22Rv1 (cell line): ENCODE results near the gene WDFY4.

ENCODE experiments used
- H3K27ac ChIP-seq: fragments of 450-650 bp; 2 replicates; pipeline ENCODE4 v1.5.1; 2017
- ZFX ChIP-seq: fragments of 450-650 bp; IDR thresholded peaks from 2 replicates; pipeline ENCODE4 v1.6.1; 2017; ENCODE audit warnings: antibody characterized with exemption, borderline replicate concordance
- TF ChIP-seq, protein P1 (sequence below): fragments of 450-650 bp; IDR thresholded peaks from 2 replicates; pipeline ENCODE4 v1.5.1; 2017; ENCODE audit warnings: mild to moderate bottlenecking

WDFY4 gene

DNA sequence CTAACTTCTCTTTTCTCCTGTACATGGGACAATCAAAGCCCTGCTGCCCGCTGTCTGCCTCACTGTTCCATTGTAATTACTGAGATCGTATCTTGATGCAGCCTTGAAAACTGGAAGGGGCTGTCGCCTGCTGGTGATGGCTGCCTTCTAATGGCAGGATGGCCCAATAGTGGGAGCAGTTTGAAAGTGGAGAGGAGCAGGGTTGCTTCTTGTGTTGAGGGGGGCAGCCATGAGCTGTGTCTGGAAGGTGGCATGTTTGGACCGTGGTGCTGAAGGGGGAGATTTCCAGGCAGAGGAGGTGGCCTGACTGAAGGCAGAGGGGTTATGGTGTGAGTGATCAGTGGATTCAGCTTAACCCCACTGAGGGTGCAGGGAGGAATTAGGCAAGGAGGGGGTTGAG, 8.1 kb downstream of the WDFY4 start:
- H3K27ac ChIP-seq: no peak overlapping the region
- TF ChIP-seq, protein P1, sequence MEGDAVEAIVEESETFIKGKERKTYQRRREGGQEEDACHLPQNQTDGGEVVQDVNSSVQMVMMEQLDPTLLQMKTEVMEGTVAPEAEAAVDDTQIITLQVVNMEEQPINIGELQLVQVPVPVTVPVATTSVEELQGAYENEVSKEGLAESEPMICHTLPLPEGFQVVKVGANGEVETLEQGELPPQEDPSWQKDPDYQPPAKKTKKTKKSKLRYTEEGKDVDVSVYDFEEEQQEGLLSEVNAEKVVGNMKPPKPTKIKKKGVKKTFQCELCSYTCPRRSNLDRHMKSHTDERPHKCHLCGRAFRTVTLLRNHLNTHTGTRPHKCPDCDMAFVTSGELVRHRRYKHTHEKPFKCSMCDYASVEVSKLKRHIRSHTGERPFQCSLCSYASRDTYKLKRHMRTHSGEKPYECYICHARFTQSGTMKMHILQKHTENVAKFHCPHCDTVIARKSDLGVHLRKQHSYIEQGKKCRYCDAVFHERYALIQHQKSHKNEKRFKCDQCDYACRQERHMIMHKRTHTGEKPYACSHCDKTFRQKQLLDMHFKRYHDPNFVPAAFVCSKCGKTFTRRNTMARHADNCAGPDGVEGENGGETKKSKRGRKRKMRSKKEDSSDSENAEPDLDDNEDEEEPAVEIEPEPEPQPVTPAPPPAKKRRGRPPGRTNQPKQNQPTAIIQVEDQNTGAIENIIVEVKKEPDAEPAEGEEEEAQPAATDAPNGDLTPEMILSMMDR: no peak
- TF ChIP-seq ZFX: no peak

DNA sequence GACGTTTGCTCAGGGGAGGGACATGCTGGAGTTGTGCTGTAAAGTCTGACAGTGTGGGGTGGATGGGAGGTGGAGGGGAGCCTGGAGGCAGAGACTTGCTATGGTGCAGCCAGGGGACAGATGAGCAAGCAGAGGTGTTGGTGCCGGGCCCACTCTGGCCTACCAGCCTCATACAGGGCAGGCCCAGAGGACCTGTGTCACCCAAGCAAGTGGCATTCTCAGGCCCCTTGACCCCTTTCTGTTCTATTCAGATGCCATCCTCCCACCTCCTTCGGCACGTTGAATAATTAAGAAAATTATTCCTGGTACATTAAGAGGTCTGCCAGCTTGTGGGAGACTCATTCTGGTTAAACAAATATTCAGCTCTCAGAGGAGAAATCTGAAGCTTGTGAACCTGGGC, 8.5 kb downstream of the WDFY4 start:
- TF ChIP-seq, protein P1: no peak
- TF ChIP-seq ZFX: no peak
- H3K27ac ChIP-seq: no peak overlapping the region

DNA sequence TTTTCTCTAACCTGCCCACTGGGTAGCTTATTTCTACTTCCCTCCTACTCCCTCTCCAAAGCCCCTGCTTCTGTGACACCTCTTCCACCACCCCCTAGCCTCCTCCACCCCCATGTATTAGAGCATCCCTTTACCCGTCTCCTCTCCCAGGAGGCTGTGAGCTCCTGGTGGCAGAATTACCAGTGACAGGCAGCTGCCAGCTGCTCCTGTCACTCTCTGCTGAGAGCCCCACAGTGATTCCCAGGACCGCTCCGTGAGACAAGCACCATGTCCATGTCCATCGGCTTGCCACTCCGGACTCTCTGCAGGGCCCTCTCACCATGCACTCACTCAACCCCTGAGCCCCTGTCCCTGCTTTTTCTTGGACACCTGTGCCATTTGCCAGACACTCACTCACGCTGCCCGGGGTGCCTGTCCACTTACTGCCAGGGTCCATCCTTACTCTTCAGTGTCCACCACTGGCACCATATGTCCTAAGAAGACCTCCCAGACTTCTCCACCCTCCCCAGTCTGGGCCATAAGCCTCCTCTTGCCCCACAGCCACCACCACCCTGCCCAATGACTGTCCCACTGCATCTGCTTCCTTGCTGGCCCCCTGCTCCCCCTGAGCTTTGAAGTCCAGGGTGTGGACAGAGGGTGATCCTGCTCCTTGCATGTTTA, 9.8 kb downstream of the WDFY4 start:
- no peak overlapping the region for H3K27ac ChIP-seq
- no peak for TF ChIP-seq ZFX
- TF ChIP-seq, protein P1: no peak

DNA sequence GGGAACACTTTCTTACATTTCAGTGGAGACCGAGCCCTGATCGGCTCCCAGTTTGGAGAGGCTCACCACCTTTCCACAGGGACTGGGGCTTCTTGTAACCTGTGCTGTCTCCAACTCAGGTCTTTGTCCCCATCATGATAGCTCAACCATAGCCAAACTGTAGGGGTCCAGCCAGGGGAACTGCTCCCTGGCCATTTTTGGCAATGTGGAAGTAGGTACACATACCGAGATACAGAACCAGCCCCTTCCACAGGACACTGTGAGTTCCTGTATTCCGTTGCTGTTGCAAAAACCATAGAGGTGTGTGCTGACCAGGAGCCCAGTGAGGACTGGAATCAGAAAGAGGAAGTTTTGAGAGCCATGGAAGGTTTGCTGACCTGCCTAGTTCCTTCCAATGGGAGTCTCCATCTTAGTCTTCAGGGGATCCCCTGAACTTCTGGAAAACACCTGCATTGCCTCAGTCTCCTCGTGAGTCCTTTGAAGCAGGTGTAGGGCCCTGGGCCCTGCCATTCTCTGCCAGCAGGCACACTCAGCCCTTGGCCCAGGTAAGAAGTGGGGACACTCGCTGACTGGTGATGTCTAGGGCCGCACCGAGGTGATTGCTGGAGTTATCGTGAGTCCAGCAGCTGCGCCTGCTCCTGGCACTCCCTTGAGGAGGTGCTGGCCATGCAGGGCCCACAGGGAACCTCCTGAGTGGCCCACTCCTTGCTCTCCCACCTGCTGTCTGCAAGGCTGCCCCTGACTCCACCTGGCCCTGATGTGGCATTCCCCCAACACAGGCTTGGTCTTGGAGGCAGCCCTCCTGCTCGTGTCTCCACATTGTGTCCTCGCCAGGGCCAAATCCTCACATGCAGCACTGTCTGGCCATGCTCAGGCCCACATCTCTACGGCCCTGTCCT, 11.2 kb downstream of the WDFY4 start:
- TF ChIP-seq ZFX: no peak
- TF ChIP-seq, protein P1: no peak
- no peak overlapping the region for H3K27ac ChIP-seq

DNA sequence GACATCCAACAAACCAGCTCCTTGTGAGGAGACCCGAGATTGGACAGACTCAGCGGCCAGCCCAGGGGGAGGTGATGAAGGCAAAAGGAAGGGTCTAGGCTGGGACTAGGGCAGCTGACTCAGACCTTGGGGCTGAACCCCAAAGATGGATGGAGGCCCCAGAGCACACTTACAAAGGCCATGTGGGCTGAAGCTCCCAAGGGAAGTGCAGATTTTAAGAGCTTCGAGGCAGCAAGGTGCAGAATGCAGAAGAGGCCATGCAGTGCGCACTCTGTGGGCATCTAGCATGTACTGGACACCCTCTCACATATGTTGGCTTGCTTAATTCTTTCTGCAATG, 11.8 kb downstream of the WDFY4 start:
- TF ChIP-seq, protein P1: no peak
- no peak for TF ChIP-seq ZFX
- no peak overlapping the region for H3K27ac ChIP-seq

DNA sequence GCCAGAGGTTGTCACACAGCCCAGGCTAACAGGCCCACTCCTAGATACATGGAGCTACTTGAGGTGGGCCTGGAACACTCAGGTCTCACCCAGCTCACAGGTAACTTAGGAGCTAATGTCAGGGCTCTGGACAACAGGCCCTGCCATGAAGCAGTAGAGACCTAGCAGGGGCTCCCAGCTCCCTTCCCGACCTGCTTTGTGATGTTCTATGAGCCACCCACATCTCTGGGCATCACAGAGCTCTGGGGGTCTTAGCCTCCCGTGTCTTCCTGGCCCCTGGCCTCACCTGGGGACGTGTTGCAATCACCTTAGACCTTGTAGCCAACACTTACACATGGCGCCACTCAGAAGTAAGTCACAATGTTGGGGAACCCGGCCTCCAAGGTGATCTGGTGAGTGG, 12.4 kb downstream of the WDFY4 start:
- no peak overlapping the region for H3K27ac ChIP-seq
- TF ChIP-seq, protein P1: no peak
- no peak for TF ChIP-seq ZFX
